Uterus (tissue), 2 donors: Measurements from ENCODE around the gene FMN1.

Source experiments
- CTCF ChIP-seq, 4 experiments: fragments of 200-600 bp in 2 of 4; fragments of 450-650 bp in 2 of 4; sonication (generic) in 2 of 4; IDR thresholded peaks; one replicate each; pipeline ENCODE4 v1.5.1; 2016 to 2019; ENCODE audit warnings: antibody characterized with exemption in 4 of 4, mild to moderate bottlenecking in 2 of 4, moderate library complexity in 1 of 4
- POLR2A ChIP-seq, 2 donors: fragments of 450-650 bp; IDR thresholded peaks; one replicate each; pipeline ENCODE4 v1.6.1; 2016; ENCODE audit warnings: antibody characterized with exemption in 2 of 2, mild to moderate bottlenecking in 1 of 2, moderate library complexity in 1 of 2

- TF ChIP-seq POLR2A (IDR thresholded peaks at IDR 0.05) (no peak), CTCF (IDR thresholded peaks at IDR 0.05) (no peak)
These were observed 81.9 kb downstream of the FMN1 start for GRCh38 chr15:33112541-33113105.
